Measurements from ENCODE around the gene COL4A6.

- no peak for TF ChIP-seq CTCF (conservative IDR thresholded peaks at IDR 0.05)
- no peak for TF ChIP-seq ZFX (IDR thresholded peaks at IDR 0.05)
Observed at GRCh38 chrX:108415891-108416290, 22.3 kb downstream of the COL4A6 start.

Measured in C4-2B (cell line).